Keratinocyte (primary cell): ENCODE measurements around the gene STX18. TPM values are rescaled to one million over a fixed set of nuclear protein-coding genes. Genes with fewer than 3 reads are reported as not detected.

Source experiments
- DNase-seq: peaks from one replicate; pipeline ENCODE4 v3.0.0-alpha.2; 2011; ENCODE audit warnings: low read depth, missing footprints, low spot score
- FAIRE-seq: peaks from 2 replicates; lab custom pipeline; 2011; peaks lifted over from hg19 to GRCh38; lab: Jason Lieb, UNC
- H2AFZ ChIP-seq: 2 replicates; pipeline ENCODE4 v1.6.0; 2012; ENCODE audit warnings: low read length, control low read depth, inconsistent platforms; ENCODE audit not compliant: control insufficient read depth
- H3K27ac ChIP-seq: 2 replicates; pipeline ENCODE4 v1.5.1; 2011; ENCODE audit warnings: low read length; ENCODE audit not compliant: control insufficient read depth, insufficient read depth
- H3K27me3 ChIP-seq: 3 replicates; pipeline ENCODE4 v1.6.0; 2011; ENCODE audit warnings: low read length; ENCODE audit not compliant: control insufficient read depth, insufficient read depth; ENCODE audit errors: extremely low read depth
- H3K36me3 ChIP-seq, 2 experiments: 2 replicates in 1 of 2; 3 replicates in 1 of 2; pipeline ENCODE4 v1.5.1; 2011; ENCODE audit warnings: low read length in 2 of 2, mild to moderate bottlenecking in 1 of 2; ENCODE audit not compliant: control insufficient read depth in 2 of 2, insufficient read depth in 2 of 2; ENCODE audit errors: extremely low read depth in 1 of 2
- H3K4me1 ChIP-seq: 3 replicates; pipeline ENCODE4 v1.5.1; 2011; ENCODE audit warnings: low read length; ENCODE audit not compliant: control insufficient read depth, insufficient read depth; ENCODE audit errors: extremely low read depth
- H3K4me2 ChIP-seq: 3 replicates; pipeline ENCODE4 v1.6.0; 2011; ENCODE audit warnings: low read depth, low read length; ENCODE audit not compliant: control insufficient read depth, insufficient read depth; ENCODE audit errors: extremely low read depth
- H3K4me3 ChIP-seq, 3 experiments: fragments of 200-600 bp in 1 of 3; sonication (generic) in 1 of 3; 2 replicates in 2 of 3; 3 replicates in 1 of 3; pipeline ENCODE4 v1.5.1; 2011 to 2016; ENCODE audit warnings: low read length in 3 of 3, mild to moderate bottlenecking in 3 of 3, control low read depth in 2 of 3, inconsistent platforms in 1 of 3, low read depth in 1 of 3, mixed read lengths in 1 of 3, mixed run types in 1 of 3, moderate library complexity in 1 of 3; ENCODE audit not compliant: control insufficient read depth in 2 of 3, insufficient read depth in 2 of 3; ENCODE audit errors: extremely low read depth in 1 of 3
- H3K79me2 ChIP-seq: 2 replicates; pipeline ENCODE4 v1.6.0; 2012; ENCODE audit warnings: low read length; ENCODE audit not compliant: control insufficient read depth, insufficient read depth
- H3K9ac ChIP-seq: 3 replicates; pipeline ENCODE4 v1.6.0; 2011; ENCODE audit warnings: low read length; ENCODE audit not compliant: control insufficient read depth, insufficient read depth; ENCODE audit errors: extremely low read depth
- H3K9me1 ChIP-seq: 3 replicates; pipeline ENCODE4 v1.6.0; 2011; ENCODE audit warnings: low read length; ENCODE audit not compliant: control insufficient read depth, insufficient read depth; ENCODE audit errors: extremely low read depth
- H3K9me3 ChIP-seq: 2 replicates; pipeline ENCODE4 v1.5.1; 2012; ENCODE audit warnings: low read depth, low read length; ENCODE audit not compliant: control insufficient read depth
- H4K20me1 ChIP-seq: 3 replicates; pipeline ENCODE4 v1.6.0; 2011; ENCODE audit warnings: low read length; ENCODE audit not compliant: control insufficient read depth, insufficient read depth; ENCODE audit errors: extremely low read depth
- EZH2 ChIP-seq: IDR thresholded peaks from one replicate; pipeline ENCODE4 v1.6.1; 2012; ENCODE audit warnings: inconsistent platforms, mild to moderate bottlenecking, low read length, moderate library complexity
- dilution Hi-C: fragments of 300-500 bp; cut with MboI; formaldehyde crosslinking; loops from one replicate; pipeline ENCODE4 v1.7.0; 2020; ENCODE audit warnings: low sequenced_read_pairs; ENCODE audit not compliant: extremely low pct_ligation_motif_present
- polyA plus RNA-seq, 5 experiments: library from polyadenylated mRNA; depleted of rRNA in 3 of 5; stranded (reverse) in 3 of 5; stranded (forward) in 1 of 5; unstranded in 1 of 5; fragments of >200 nt; gene quantifications; 1 replicate in 1 of 5; 2 replicates in 3 of 5; 3 replicates in 1 of 5; pipeline versions ENCODE4 v1.2.1 to v1.2.3, GENCODE V29; 2011 to 2012; ENCODE audit warnings: missing spikeins in 2 of 5, low read depth in 1 of 5, low replicate concordance in 1 of 5
- TF ChIP-seq, protein P1 (sequence below), 3 experiments: IDR thresholded peaks in 1 of 3; conservative IDR thresholded peaks in 1 of 3; optimal IDR thresholded peaks in 1 of 3; 2 replicates in 2 of 3; 3 replicates in 1 of 3; pipeline versions ENCODE3 to v1.5.1; 2011; ENCODE audit warnings: low read length in 3 of 3, mild to moderate bottlenecking in 3 of 3, moderate library complexity in 2 of 3, control low read depth in 1 of 3, inconsistent platforms in 1 of 3; ENCODE audit not compliant: insufficient read depth in 2 of 3; ENCODE audit errors: extremely low read depth in 1 of 3

Gene STX18
- polyA plus RNA-seq, 1 donor (not counting 4 experiments of a cell fraction or from before 2014, with no cell fraction given): 21.6 TPM

DNA sequence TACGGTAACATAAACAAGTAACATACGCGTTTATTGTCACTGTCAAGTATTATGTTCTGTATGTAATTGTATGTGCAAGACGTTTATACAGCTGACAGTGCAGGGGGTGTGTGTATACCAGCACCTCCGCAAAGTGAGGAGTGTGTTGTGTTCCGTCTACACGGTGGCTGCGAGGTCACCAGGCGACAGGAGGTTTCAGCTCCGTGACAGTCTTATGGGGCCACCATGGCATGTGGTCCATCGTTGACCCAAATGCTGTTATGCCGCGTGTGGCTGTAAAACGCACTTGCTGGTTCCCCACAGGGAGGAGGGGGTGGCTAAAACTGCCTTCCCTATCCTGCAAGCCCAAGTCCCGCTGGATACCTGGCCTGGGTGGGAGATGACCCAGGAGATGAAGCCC lies 129.9 kb downstream of the STX18 start:
- no peak for TF ChIP-seq EZH2
- TF ChIP-seq, protein P1, sequence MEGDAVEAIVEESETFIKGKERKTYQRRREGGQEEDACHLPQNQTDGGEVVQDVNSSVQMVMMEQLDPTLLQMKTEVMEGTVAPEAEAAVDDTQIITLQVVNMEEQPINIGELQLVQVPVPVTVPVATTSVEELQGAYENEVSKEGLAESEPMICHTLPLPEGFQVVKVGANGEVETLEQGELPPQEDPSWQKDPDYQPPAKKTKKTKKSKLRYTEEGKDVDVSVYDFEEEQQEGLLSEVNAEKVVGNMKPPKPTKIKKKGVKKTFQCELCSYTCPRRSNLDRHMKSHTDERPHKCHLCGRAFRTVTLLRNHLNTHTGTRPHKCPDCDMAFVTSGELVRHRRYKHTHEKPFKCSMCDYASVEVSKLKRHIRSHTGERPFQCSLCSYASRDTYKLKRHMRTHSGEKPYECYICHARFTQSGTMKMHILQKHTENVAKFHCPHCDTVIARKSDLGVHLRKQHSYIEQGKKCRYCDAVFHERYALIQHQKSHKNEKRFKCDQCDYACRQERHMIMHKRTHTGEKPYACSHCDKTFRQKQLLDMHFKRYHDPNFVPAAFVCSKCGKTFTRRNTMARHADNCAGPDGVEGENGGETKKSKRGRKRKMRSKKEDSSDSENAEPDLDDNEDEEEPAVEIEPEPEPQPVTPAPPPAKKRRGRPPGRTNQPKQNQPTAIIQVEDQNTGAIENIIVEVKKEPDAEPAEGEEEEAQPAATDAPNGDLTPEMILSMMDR (optimal IDR thresholded peaks at IDR 0.05 in 1 of 3, IDR thresholded peaks at IDR 0.05 in 1 of 3, conservative IDR thresholded peaks at IDR 0.05 in 1 of 3; ENCODE audit: extremely low read depth in 1 of 3, insufficient read depth in 2 of 3, low read length in 3 of 3): no peak
- H3K4me1 ChIP-seq: peaks cover 10% of the 10 kb centered on the region
- H3K79me2 ChIP-seq: no peaks in the 10 kb centered on the region
- H2AFZ ChIP-seq: no peak overlapping the region
- peaks cover 3% of the 10 kb centered on the region for H4K20me1 ChIP-seq
- dilution Hi-C loops: no loop called here
- no peaks in the 10 kb centered on the region for H3K27me3 ChIP-seq
- no peak overlapping the region for H3K4me2 ChIP-seq
- no peak overlapping the region for H3K4me3 ChIP-seq
- peaks cover 2 to 9% of the 10 kb centered on the region in 2 experiments for H3K36me3 ChIP-seq
- no peak overlapping the region for H3K27ac ChIP-seq
- no peak for DNase-seq
- no peak for FAIRE-seq
- H3K9ac ChIP-seq: no peak overlapping the region
- H3K9me3 ChIP-seq: no peaks in the 10 kb centered on the region
- H3K9me1 ChIP-seq: no peaks in the 10 kb centered on the region

DNA sequence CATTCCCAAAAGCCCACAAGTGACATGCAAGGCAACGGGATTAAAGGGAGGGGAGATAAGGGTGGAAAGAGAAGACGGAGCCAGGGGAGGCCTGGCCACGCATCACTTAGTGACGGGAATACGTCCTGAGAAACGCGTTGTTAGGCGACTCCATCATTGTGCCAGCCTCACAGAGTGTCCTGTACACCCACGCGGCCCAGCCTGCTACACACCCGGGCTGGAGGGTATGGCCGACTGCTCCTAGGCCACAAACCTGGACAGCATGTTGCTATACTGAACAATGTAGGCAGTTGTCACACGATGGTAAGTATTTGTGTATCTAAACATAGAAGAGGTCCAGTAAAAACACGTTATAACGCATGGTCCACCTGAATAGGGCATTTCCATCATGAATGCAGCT lies 131.6 kb downstream of the STX18 start:
- Histone ChIP-seq H3K9ac (no peak overlapping the region), H3K27ac (no peak overlapping the region), H3K27me3 (no peaks in the 10 kb centered on the region), H3K79me2 (no peaks in the 10 kb centered on the region), H3K4me1 (peaks cover 10% of the 10 kb centered on the region), H3K36me3 (peaks cover 0 to 9% of the 10 kb centered on the region in 2 experiments), H3K9me3 (no peaks in the 10 kb centered on the region), H3K4me2 (no peak overlapping the region), H3K4me3 (no peak overlapping the region), H3K9me1 (no peaks in the 10 kb centered on the region), H2AFZ (no peak overlapping the region), H4K20me1 (peaks cover 3% of the 10 kb centered on the region)
- dilution Hi-C loops: no loop called here
- TF ChIP-seq, protein P1 (optimal IDR thresholded peaks at IDR 0.05 in 1 of 3, IDR thresholded peaks at IDR 0.05 in 1 of 3, conservative IDR thresholded peaks at IDR 0.05 in 1 of 3; ENCODE audit: extremely low read depth in 1 of 3, insufficient read depth in 2 of 3, low read length in 3 of 3): no peak
- TF ChIP-seq EZH2: no peak
- FAIRE-seq (no peak), DNase-seq (no peak)
